Pancreas (tissue), 10 donors: ENCODE results near the gene TP53BP2. TPM values are rescaled to one million over a fixed set of nuclear protein-coding genes. Genes with fewer than 3 reads are reported as not detected.

Source experiments
- ATAC-seq, 4 donors: fragments of 200-7000 bp; cut with Tn5 transposase; one replicate each; pipeline versions ENCODE4 v1.8.0 to v1.9.1; 2020; ENCODE audit warnings: mild to moderate bottlenecking in 4 of 4, moderate library complexity in 4 of 4
- DNase-seq, 6 donors: peaks; one replicate each; pipeline ENCODE4 v3.0.0-alpha.2; 2020
- FAIRE-seq: peaks from 2 replicates; lab custom pipeline; 2012; peaks lifted over from hg19 to GRCh38; lab: Jason Lieb, UNC
- H3K27ac ChIP-seq, 4 donors: fragments of 200-600 bp; sonication (generic); 1 replicate in 3 of 4; 2 replicates in 1 of 4; pipeline versions ENCODE4 v1.5.0 to v1.8.0; 2020
- H3K27me3 ChIP-seq, 4 donors: fragments of 200-600 bp; one replicate each; pipeline ENCODE4 v1.8.0; 2021
- H3K36me3 ChIP-seq, 3 donors: fragments of 200-600 bp; sonication (generic) in 1 of 3; one replicate each; pipeline versions ENCODE4 v1.5.0 to v1.8.0; 2020 to 2021
- H3K4me1 ChIP-seq, 3 donors: fragments of 200-600 bp; one replicate each; pipeline ENCODE4 v1.8.0; 2021
- H3K4me3 ChIP-seq, 4 donors: fragments of 200-600 bp; sonication (generic) in 2 of 4; one replicate each; pipeline versions ENCODE4 v1.5.0 to v1.8.0; 2020 to 2021
- H3K9me3 ChIP-seq, 4 donors: fragments of 200-600 bp; one replicate each; pipeline ENCODE4 v1.8.0; 2021
- WGBS, 2 donors: extraction: QIAGEN DNeasy Blood & Tissue Kit; methylation state at CpG; one replicate each; pipeline ENCODE4 v1.1.7; 2013; 5-methylcytosine and 5-hydroxymethylcytosine counted together
- intact Hi-C, 3 donors: fragments of 100-400 bp; cut with DNase I; formaldehyde crosslinking; loops; one replicate each; pipeline versions ENCODE4 v1.11.1 to v1.14.2; 2022
- polyA plus RNA-seq, 2 donors: library from polyadenylated mRNA; stranded (reverse); fragments of 200-250 nt; gene quantifications; one replicate each; pipeline ENCODE4 v1.2.3, GENCODE V29; 2013
- total RNA-seq, 6 donors: library from RNA; stranded (reverse); fragmentation: NEBNext Ultra II Directional in 4 of 6; extraction: Animal tissue kit (Norgen Biotek cat#: 25700) in 4 of 6; gene quantifications; one replicate each; pipeline versions ENCODE4 v1.2.1 to v1.2.4, GENCODE V29; 2021 to 2023
- TF ChIP-seq, protein P1 (sequence below), 4 donors: fragments of 200-600 bp; sonication (generic) in 3 of 4; IDR thresholded peaks; one replicate each; pipeline versions ENCODE4 v1.5.0 to v1.8.0; 2021; ENCODE audit warnings: antibody characterized with exemption in 4 of 4
- donor health status: healthy with polysubstance abuse.
- donor health status: DM: no; HTN: no; CAD: no; lungs with moderate emphysema.
- donor health status: DM: no; HTN: no; CAD: no.
- donor health status: control.
- donor health status: control.
- donor health status: Bipolar disorder and iron deficiency.
- donor health status: DM: yes; HTN: yes; CAD: no.
- donor health status: DM: no; HTN: no; CAD: no.
- donor health status: DM: no; HTN: no; CAD: no.
- donor health status: DM: yes; HTN: yes; CAD: no.

Gene TP53BP2
- total and polyA plus RNA-seq, 8 donors = 5.5 to 31.7 (median 14.1) TPM

DNA sequence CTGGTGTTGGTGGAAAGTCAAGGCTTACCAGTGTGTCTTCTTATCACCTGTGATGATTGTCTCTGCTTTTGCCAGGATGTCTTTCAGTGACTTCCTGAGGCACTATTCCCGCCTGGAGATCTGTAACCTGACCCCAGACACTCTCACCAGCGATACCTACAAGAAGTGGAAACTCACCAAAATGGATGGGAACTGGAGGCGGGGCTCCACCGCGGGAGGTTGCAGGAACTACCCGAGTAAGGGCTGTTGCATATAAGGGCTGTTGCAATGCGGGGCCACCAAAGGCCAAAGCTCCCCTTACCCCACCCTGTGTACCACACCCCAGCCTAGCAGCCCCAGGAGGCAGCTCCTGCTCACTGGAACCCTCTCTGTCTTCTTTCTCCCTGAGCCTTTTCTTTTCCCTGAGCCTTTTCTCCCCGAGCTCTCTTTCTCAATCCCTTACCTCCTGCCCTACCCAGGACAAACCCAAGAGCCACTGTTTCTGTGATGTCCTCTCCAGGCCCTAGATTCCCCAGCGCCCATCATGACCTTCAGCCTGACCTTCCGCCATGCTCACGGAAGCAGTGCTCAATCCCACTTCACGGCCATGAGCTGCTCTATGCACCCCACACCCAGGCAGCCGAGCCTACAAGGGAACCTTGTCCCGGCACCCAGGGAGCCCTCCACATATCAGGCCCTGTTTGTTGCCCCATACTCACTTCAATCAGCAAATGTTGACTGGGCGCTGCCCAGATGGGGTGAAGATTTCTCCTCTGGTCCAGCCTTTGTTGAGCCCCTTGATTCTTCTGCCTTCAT is 92.8 kb downstream of the TP53BP2 start:
- Histone ChIP-seq H3K27me3 (no peaks in the 10 kb centered on the region), H3K4me3 (no peak overlapping the region), H3K9me3 (no peaks in the 10 kb centered on the region), H3K27ac (no peak overlapping the region), H3K36me3 (peaks cover 0 to 73% (median 25%) of the 10 kb centered on the region in 3 donors), H3K4me1 (peaks cover 0 to 4% (median 0%) of the 10 kb centered on the region in 3 donors)
- TF ChIP-seq, protein P1, sequence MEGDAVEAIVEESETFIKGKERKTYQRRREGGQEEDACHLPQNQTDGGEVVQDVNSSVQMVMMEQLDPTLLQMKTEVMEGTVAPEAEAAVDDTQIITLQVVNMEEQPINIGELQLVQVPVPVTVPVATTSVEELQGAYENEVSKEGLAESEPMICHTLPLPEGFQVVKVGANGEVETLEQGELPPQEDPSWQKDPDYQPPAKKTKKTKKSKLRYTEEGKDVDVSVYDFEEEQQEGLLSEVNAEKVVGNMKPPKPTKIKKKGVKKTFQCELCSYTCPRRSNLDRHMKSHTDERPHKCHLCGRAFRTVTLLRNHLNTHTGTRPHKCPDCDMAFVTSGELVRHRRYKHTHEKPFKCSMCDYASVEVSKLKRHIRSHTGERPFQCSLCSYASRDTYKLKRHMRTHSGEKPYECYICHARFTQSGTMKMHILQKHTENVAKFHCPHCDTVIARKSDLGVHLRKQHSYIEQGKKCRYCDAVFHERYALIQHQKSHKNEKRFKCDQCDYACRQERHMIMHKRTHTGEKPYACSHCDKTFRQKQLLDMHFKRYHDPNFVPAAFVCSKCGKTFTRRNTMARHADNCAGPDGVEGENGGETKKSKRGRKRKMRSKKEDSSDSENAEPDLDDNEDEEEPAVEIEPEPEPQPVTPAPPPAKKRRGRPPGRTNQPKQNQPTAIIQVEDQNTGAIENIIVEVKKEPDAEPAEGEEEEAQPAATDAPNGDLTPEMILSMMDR (IDR thresholded peaks at IDR 0.05) = no peak
- FAIRE-seq (no peak), ATAC-seq (no peak), DNase-seq (no peak)
- WGBS, 2 donors = 81 to 88% methylated on average over 15 of the region's 15 CpGs
- intact Hi-C loops = loop anchor here in 1 of 3 donors (2.0 kb wide), 1 partner anchor 46 kb away; no protein-coding TSS in a partner anchor

- Histone ChIP-seq H3K36me3 (peaks cover 0 to 73% (median 25%) of the 10 kb centered on the region in 3 donors), H3K4me3 (no peak overlapping the region), H3K9me3 (no peaks in the 10 kb centered on the region), H3K27ac (no peak overlapping the region), H3K27me3 (no peaks in the 10 kb centered on the region), H3K4me1 (peaks cover 0 to 7% (median 0%) of the 10 kb centered on the region in 3 donors)
- TF ChIP-seq, protein P1 (IDR thresholded peaks at IDR 0.05) = no peak
- ATAC-seq (no peak), DNase-seq (no peak), FAIRE-seq (no peak)
- intact Hi-C loops = loop anchor here in 1 of 3 donors (2.0 kb wide), 1 partner anchor 45 kb away; no protein-coding TSS in a partner anchor
- 95 to 96% methylated on average over 4 of the region's 4 CpGs for WGBS, 2 donors
Measured at GRCh38 chr1:223751696-223752095, 94.1 kb downstream of the TP53BP2 start.

DNA sequence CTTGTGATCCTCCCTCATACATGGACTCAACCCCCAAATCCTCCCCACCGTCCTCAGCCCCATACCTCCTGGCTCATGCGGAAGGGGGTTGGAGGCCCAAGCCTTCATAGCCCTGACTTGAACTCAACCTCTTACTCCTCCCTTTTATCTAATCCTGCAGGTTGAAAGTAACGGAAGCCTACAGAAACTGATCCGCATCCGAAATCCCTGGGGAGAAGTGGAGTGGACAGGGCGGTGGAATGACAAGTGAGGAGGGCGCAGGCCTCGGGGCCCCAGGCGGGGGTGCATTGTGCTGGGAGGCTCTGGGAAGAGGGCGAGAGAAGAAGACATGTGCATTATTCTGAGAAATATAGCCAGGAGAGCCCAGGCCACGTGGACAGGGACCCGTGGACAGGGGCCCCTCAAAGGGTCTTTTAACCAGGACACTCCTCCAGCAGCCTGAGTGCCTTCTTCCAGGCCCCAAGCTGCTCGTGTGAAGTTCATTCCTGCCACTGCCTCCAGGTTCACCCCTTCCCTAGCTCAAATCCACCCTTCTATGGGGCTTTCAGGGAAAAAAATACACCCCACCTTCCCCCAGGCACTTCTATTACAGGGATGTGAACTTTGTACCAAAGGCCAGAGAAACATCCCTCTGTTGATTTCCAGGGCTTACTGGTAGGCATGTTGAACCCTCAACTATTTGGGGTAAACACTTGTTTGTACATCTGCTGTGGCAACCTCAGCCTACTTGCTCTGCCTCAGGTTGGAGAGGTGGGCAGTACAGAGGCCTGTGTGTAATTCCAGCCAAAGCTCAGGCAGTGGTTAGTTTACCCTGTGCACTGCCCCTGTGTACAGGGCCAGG is 94.8 kb downstream of the TP53BP2 start:
- TF ChIP-seq, protein P1 (IDR thresholded peaks at IDR 0.05) = no peak
- H3K27ac ChIP-seq = no peak overlapping the region
- no peak overlapping the region for H3K4me3 ChIP-seq
- FAIRE-seq = no peak
- no peaks in the 10 kb centered on the region for H3K9me3 ChIP-seq
- no peaks in the 10 kb centered on the region for H3K27me3 ChIP-seq
- no peak for ATAC-seq
- intact Hi-C loops = no loop called here
- H3K36me3 ChIP-seq = peaks cover 0 to 66% (median 25%) of the 10 kb centered on the region in 3 donors
- WGBS, 2 donors = 84 to 95% methylated on average over 13 of the region's 13 CpGs
- no peak for DNase-seq
- H3K4me1 ChIP-seq = peaks cover 0 to 7% (median 0%) of the 10 kb centered on the region in 3 donors

- Histone ChIP-seq H3K27ac (peak overlapping the region in 2 of 4 donors; percentile 28 to 55), H3K27me3 (no peaks in the 10 kb centered on the region), H3K36me3 (peaks cover 0 to 52% (median 20%) of the 10 kb centered on the region in 3 donors), H3K9me3 (no peaks in the 10 kb centered on the region), H3K4me3 (peak overlapping the region; percentile 2 to 33 (median 13)), H3K4me1 (peaks cover 0 to 7% (median 0%) of the 10 kb centered on the region in 3 donors)
- ATAC-seq (peak; percentile 77 to 92 (median 90)), DNase-seq (peak in 5 of 6 donors; percentile 29 to 87 (median 54)), FAIRE-seq (no peak)
- TF ChIP-seq, protein P1 (IDR thresholded peaks at IDR 0.05) = peak; percentile 76 to 93 (median 82)
- WGBS, 2 donors = 30 to 34% methylated on average over 61 of the region's 61 CpGs
- intact Hi-C loops = loop anchor here in 1 of 3 donors (5.0 kb wide), 1 partner anchor 52 kb away; no protein-coding TSS in a partner anchor
Measured at GRCh38 chr1:223748773-223749733, 96.7 kb downstream of the TP53BP2 start.
